K562 (cell line): ENCODE data around the gene PCDHGC4. TPM values are rescaled to one million over a fixed set of nuclear protein-coding genes. Genes with fewer than 3 reads are reported as not detected.
A peak's percentile ranks its signal among the peaks of the same experiment; 100 is the strongest.

Experiments used
- CBFA2T3 ChIP-seq: fragments of 450-650 bp; IDR thresholded peaks from 2 replicates; pipeline ENCODE4 v1.6.1; 2017
- CBFB ChIP-seq: sonication (generic); formaldehyde crosslinking; IDR thresholded peaks from 2 replicates; pipeline ENCODE4 v1.4.0; 2020; ENCODE audit warnings: mild to moderate bottlenecking, missing genetic modification reagents
- EWSR1 ChIP-seq: fragments of 450-650 bp; IDR thresholded peaks from 2 replicates; pipeline ENCODE4 v1.6.1; 2018; ENCODE audit warnings: borderline replicate concordance, mild to moderate bottlenecking, low read depth, moderate library complexity; ENCODE audit not compliant: partially characterized antibody
- GTF2A2 ChIP-seq: IDR thresholded peaks from 2 replicates; pipeline ENCODE4 v1.6.1; 2016; ENCODE audit warnings: mild to moderate bottlenecking, missing genetic modification characterization, missing compliant biosample characterization
- KDM5B ChIP-seq: fragments of 200-600 bp; sonication (generic); IDR thresholded peaks from 2 replicates; pipeline ENCODE4 v1.6.1; 2012; ENCODE audit warnings: low read depth, mild to moderate bottlenecking, moderate library complexity, low read length, control low read depth, inconsistent platforms; ENCODE audit not compliant: insufficient replicate concordance
- MXI1 ChIP-seq: IDR thresholded peaks from 2 replicates; pipeline ENCODE4 v1.6.1; 2011; ENCODE audit warnings: low read depth, mild to moderate bottlenecking, improper control_type of control experiment, low read length
- PTRF ChIP-seq: fragments of 450-650 bp; IDR thresholded peaks from 2 replicates; pipeline ENCODE4 v1.6.1; 2016; ENCODE audit warnings: mild to moderate bottlenecking, missing genetic modification characterization, missing compliant biosample characterization
- RNF219 ChIP-seq: fragments of 250-450 bp; sonication (Bioruptor Pico); IDR thresholded peaks from 2 replicates; pipeline ENCODE4 v1.5.0; 2022; ENCODE audit warnings: mild to moderate bottlenecking
- SMAD1 ChIP-seq: fragments of 150-350 bp; IDR thresholded peaks from 2 replicates; pipeline ENCODE4 v1.6.1; 2014; ENCODE audit warnings: low read length, low read depth; ENCODE audit not compliant: partially characterized antibody
- SMAD2 ChIP-seq: fragments of 150-350 bp; IDR thresholded peaks from 2 replicates; pipeline ENCODE4 v1.6.1; 2014; ENCODE audit warnings: low read depth, mild to moderate bottlenecking, low read length
- SRSF9 ChIP-seq: fragments of 200-400 bp; formaldehyde crosslinking; IDR thresholded peaks from 2 replicates; pipeline ENCODE4 v1.6.1; 2017; ENCODE audit warnings: low read depth, low read length, borderline replicate concordance
- TCF7L2 ChIP-seq: fragments of 150-350 bp; IDR thresholded peaks from 2 replicates; pipeline ENCODE4 v1.6.1; 2016; ENCODE audit warnings: low read depth, mild to moderate bottlenecking, low read length, moderate library complexity
- TOE1 ChIP-seq, 2 experiments: fragments of 450-650 bp in 1 of 2; sonication (generic) in 1 of 2; formaldehyde crosslinking in 1 of 2; IDR thresholded peaks; 2 replicates each; pipeline versions ENCODE4 v1.7.1 to v1.8.0; 2016 to 2022; ENCODE audit warnings: borderline replicate concordance in 2 of 2, mild to moderate bottlenecking in 2 of 2, antibody characterized with exemption in 1 of 2, inconsistent platforms in 1 of 2, low read depth in 1 of 2, missing genetic modification reagents in 1 of 2, moderate library complexity in 1 of 2
- ZBTB1 ChIP-seq: sonication (generic); formaldehyde crosslinking; IDR thresholded peaks from 2 replicates; pipeline ENCODE4 v1.8.1; 2023; ENCODE audit warnings: missing genetic modification reagents, low read depth, mild to moderate bottlenecking, borderline replicate concordance
- ZBTB33 ChIP-seq: sonication (generic); formaldehyde crosslinking; IDR thresholded peaks from 2 replicates; pipeline ENCODE4 v1.8.1; 2023; ENCODE audit warnings: mild to moderate bottlenecking, missing genetic modification reagents
- ZNF197 ChIP-seq: fragments of 200-800 bp; sonication (Bioruptor generic); IDR thresholded peaks from 2 replicates; pipeline ENCODE4 v1.6.1; 2016; ENCODE audit warnings: low read depth, missing genetic modification characterization, missing compliant biosample characterization
- ZNF253 ChIP-seq: fragments of 250-450 bp; sonication (Bioruptor Pico); conservative IDR thresholded peaks from 2 replicates; pipeline ENCODE4 v1.6.1; 2021; ENCODE audit warnings: mild to moderate bottlenecking
- ZNF384 ChIP-seq: IDR thresholded peaks from 2 replicates; pipeline ENCODE4 v1.6.1; 2012; ENCODE audit warnings: low read depth, low read length, improper control_type of control experiment
- ZNF561 ChIP-seq: fragments of 450-650 bp; formaldehyde crosslinking; conservative IDR thresholded peaks from 2 replicates; pipeline ENCODE4 v1.4.0; 2020; ENCODE audit warnings: mild to moderate bottlenecking, moderate library complexity
- polyA plus RNA-seq, 8 experiments: library from polyadenylated mRNA; depleted of rRNA in 4 of 8; stranded (reverse) in 5 of 8; unstranded in 3 of 8; fragments of >200 nt; fragmentation: Nextera tagmentation in 2 of 8; fragmentation: Illumina TruSeq in 1 of 8; extraction: Ambion mirVana in 2 of 8; extraction: Trizol in 1 of 8; gene quantifications; 2 replicates each; pipeline versions ENCODE4 v1.2.1 to v1.2.3, GENCODE V29; 2011 to 2014; ENCODE audit warnings: inconsistent platforms in 1 of 8, missing spikeins in 1 of 8
- total RNA-seq, 7 experiments: library from RNA; depleted of rRNA in 6 of 7; stranded (reverse); fragments of >200 nt in 6 of 7; fragmentation: Illumina TruSeq in 2 of 7; extraction: Trizol in 2 of 7; gene quantifications; 2 replicates each; pipeline versions ENCODE4 v1.2.1 to v1.2.3, GENCODE V29; 2011 to 2021; ENCODE audit warnings: low replicate concordance in 1 of 7
- TF ChIP-seq, protein P1 (sequence below): conservative IDR thresholded peaks from 2 replicates; pipeline ENCODE4 v1.6.1; 2011; ENCODE audit warnings: low read depth, mild to moderate bottlenecking, low read length; ENCODE audit not compliant: control insufficient read depth

The PCDHGC4 gene
- total and polyA plus RNA-seq, 9 of the 15 experiments (the other 6 are each of a cell fraction or from before 2014, with no cell fraction given) = 0.05 TPM; not detected in 8

- TF ChIP-seq MXI1 = 0 out of 2 replicates have a peak, but pooled peaks have one; percentile 60
- TF ChIP-seq KDM5B = no peak
- TF ChIP-seq TOE1 (IDR thresholded peaks at IDR 0.05; ENCODE audit: borderline replicate concordance) = no peak
- no peak for TF ChIP-seq TOE1 (CRISPR knock-in tag; IDR thresholded peaks at IDR 0.05; ENCODE audit: borderline replicate concordance, low read depth)
- TF ChIP-seq CBFB (CRISPR knock-in tag) = no peak
- no peak for TF ChIP-seq CBFA2T3
- 0 out of 2 replicates have a peak, but pooled peaks have one; percentile 22 for TF ChIP-seq ZNF384
- no peak for TF ChIP-seq GTF2A2 (tag)
- TF ChIP-seq RNF219 (CRISPR knock-in tag) = no peak
- no peak for TF ChIP-seq ZNF561
- no peak for TF ChIP-seq SMAD1
- no peak for TF ChIP-seq ZBTB1 (CRISPR knock-in tag)
- TF ChIP-seq PTRF = no peak
- TF ChIP-seq ZNF197 (CRISPR knock-in tag) = no peak
- no peak for TF ChIP-seq SRSF9
- no peak for TF ChIP-seq EWSR1
- no peak for TF ChIP-seq ZNF253 (CRISPR knock-in tag)
- TF ChIP-seq, protein P1, sequence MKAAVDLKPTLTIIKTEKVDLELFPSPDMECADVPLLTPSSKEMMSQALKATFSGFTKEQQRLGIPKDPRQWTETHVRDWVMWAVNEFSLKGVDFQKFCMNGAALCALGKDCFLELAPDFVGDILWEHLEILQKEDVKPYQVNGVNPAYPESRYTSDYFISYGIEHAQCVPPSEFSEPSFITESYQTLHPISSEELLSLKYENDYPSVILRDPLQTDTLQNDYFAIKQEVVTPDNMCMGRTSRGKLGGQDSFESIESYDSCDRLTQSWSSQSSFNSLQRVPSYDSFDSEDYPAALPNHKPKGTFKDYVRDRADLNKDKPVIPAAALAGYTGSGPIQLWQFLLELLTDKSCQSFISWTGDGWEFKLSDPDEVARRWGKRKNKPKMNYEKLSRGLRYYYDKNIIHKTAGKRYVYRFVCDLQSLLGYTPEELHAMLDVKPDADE = peak; percentile 38; the same call in 1 of the 2 replicates
- peak; percentile 53; the same call in 1 of the 2 replicates for TF ChIP-seq ZBTB33
- TF ChIP-seq TCF7L2 = no peak
- no peak for TF ChIP-seq SMAD2
Measured at GRCh38 chr5:141524604-141525597, 40.1 kb downstream of the PCDHGC4 start (continued).
